HG02763 (cell line): ENCODE data around the gene CLMP.
"Not testable (repeated sequence)": the region's sequence is repeated elsewhere in the genome, so short reads cannot be mapped to it uniquely, and the experiment has no call there.

ENCODE experiments used
- ATAC-seq: cut with Tn5 transposase; IDR thresholded peaks from one replicate; pipeline ENCODE4 v1.9.1; 2021; ENCODE audit warnings: mild to moderate bottlenecking, moderate library complexity; ENCODE audit not compliant: unreplicated experiment

Gene CLMP

GRCh38 chr11:123139206-123139605 lies 55.8 kb downstream of the CLMP start:
- ATAC-seq, result no peak

GRCh38 chr11:123137431-123138224 lies 57.4 kb downstream of the CLMP start:
- ATAC-seq, result no peak

- ATAC-seq, result no peak
Observed at GRCh38 chr11:123135863-123136446, 59.1 kb downstream of the CLMP start.

GRCh38 chr11:123132881-123133280 lies 62.2 kb downstream of the CLMP start:
- no peak for ATAC-seq

- ATAC-seq, result not testable (repeated sequence)
Observed at GRCh38 chr11:123132034-123132766, 62.8 kb downstream of the CLMP start.

GRCh38 chr11:123129920-123130319 lies 65.1 kb downstream of the CLMP start:
- no peak for ATAC-seq

GRCh38 chr11:123125169-123125568 lies 69.9 kb downstream of the CLMP start:
- no peak for ATAC-seq

- no peak for ATAC-seq
Observed at GRCh38 chr11:123122852-123123251, 72.2 kb downstream of the CLMP start.

- ATAC-seq, result no peak
Observed at GRCh38 chr11:123122341-123122740, 72.7 kb downstream of the CLMP start.

GRCh38 chr11:123116486-123116885 lies 78.6 kb downstream of the CLMP start:
- ATAC-seq, result no peak

- no peak for ATAC-seq
Observed at GRCh38 chr11:123111465-123111864, 83.6 kb downstream of the CLMP start.

- no peak for ATAC-seq
Observed at GRCh38 chr11:123110397-123110796, 84.7 kb downstream of the CLMP start.

GRCh38 chr11:123107945-123108495 lies 87.0 kb downstream of the CLMP start:
- ATAC-seq, result no peak

GRCh38 chr11:123104697-123105096 lies 90.4 kb downstream of the CLMP start:
- ATAC-seq, result no peak

- no peak for ATAC-seq
Observed at GRCh38 chr11:123103326-123103980, 91.6 kb downstream of the CLMP start.

GRCh38 chr11:123100379-123101085 lies 94.5 kb downstream of the CLMP start:
- ATAC-seq, result no peak

- no peak for ATAC-seq
Observed at GRCh38 chr11:123098990-123099389, 96.1 kb downstream of the CLMP start.

- ATAC-seq, result no peak
Observed at GRCh38 chr11:123093739-123094138, 101.3 kb downstream of the CLMP start.

GRCh38 chr11:123091506-123091905 lies 103.5 kb downstream of the CLMP start:
- ATAC-seq, result no peak

- not testable (repeated sequence) for ATAC-seq
Observed at GRCh38 chr11:123090168-123090567, 104.9 kb downstream of the CLMP start.
